Astrocyte of the cerebellum (primary cell): Measurements from ENCODE around the gene RCN2.

Experiments
- DNase-seq: peaks from one replicate; pipeline ENCODE4 v3.0.0-alpha.2; 2011; ENCODE audit warnings: low read depth
- H3K4me3 ChIP-seq: 2 replicates; pipeline ENCODE4 v1.5.1; 2011; ENCODE audit warnings: mild to moderate bottlenecking, low read depth, low read length, moderate library complexity
- in situ Hi-C: cut with HindIII; loops from 2 replicates; pipeline ENCODE4 v1.10.0; 2017; ENCODE audit warnings: low sequenced_read_pairs
- TF ChIP-seq, protein P1 (sequence below): IDR thresholded peaks from 2 replicates; pipeline ENCODE4 v1.5.1; 2012; ENCODE audit warnings: low read length, low read depth, moderate library complexity, mild to moderate bottlenecking; ENCODE audit errors: missing control alignments

Gene RCN2

GRCh38 chr15:77002954-77003912, 71.7 kb downstream of the RCN2 start:
- no peak overlapping the region for H3K4me3 ChIP-seq
- no peak for DNase-seq
- in situ Hi-C loops: no loop called here
- TF ChIP-seq, protein P1, sequence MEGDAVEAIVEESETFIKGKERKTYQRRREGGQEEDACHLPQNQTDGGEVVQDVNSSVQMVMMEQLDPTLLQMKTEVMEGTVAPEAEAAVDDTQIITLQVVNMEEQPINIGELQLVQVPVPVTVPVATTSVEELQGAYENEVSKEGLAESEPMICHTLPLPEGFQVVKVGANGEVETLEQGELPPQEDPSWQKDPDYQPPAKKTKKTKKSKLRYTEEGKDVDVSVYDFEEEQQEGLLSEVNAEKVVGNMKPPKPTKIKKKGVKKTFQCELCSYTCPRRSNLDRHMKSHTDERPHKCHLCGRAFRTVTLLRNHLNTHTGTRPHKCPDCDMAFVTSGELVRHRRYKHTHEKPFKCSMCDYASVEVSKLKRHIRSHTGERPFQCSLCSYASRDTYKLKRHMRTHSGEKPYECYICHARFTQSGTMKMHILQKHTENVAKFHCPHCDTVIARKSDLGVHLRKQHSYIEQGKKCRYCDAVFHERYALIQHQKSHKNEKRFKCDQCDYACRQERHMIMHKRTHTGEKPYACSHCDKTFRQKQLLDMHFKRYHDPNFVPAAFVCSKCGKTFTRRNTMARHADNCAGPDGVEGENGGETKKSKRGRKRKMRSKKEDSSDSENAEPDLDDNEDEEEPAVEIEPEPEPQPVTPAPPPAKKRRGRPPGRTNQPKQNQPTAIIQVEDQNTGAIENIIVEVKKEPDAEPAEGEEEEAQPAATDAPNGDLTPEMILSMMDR: no peak
